Measurements from ENCODE around the gene RAET1E.

RAET1E gene

GRCh38 chr6:149859368-149859767 is 38.5 kb downstream of the RAET1E start:
- peaks cover 2% of the 10 kb centered on the region; the same call in 1 of the 2 replicates for H3K27me3 ChIP-seq (replicated peaks; ENCODE audit: control insufficient read depth, insufficient read depth, low read length)
- no peak for DNase-seq (ENCODE audit: extremely low read depth, insufficient read length)
- no peak overlapping the region for H3K4me3 ChIP-seq (replicated peaks; ENCODE audit: low read depth, low read length)
- no peaks in the 10 kb centered on the region for H3K36me3 ChIP-seq (ENCODE audit: control insufficient read depth, insufficient read depth, low read length)
- no peak for TF ChIP-seq CTCF (IDR thresholded peaks at IDR 0.05; ENCODE audit: insufficient read depth, low read length, poor library complexity, severe bottlenecking)

GRCh38 chr6:149857541-149857940 is 40.4 kb downstream of the RAET1E start:
- no peak for DNase-seq (ENCODE audit: extremely low read depth, insufficient read length)
- Histone ChIP-seq H3K4me3 (replicated peaks; ENCODE audit: low read depth, low read length) (no peak overlapping the region), H3K27me3 (replicated peaks; ENCODE audit: control insufficient read depth, insufficient read depth, low read length) (peaks cover 2% of the 10 kb centered on the region; the same call in 1 of the 2 replicates), H3K36me3 (ENCODE audit: control insufficient read depth, insufficient read depth, low read length) (no peaks in the 10 kb centered on the region)
- TF ChIP-seq CTCF (IDR thresholded peaks at IDR 0.05; ENCODE audit: insufficient read depth, low read length, poor library complexity, severe bottlenecking): no peak

- DNase-seq (ENCODE audit: extremely low read depth, insufficient read length): no peak
- no peak overlapping the region for H3K4me3 ChIP-seq (replicated peaks; ENCODE audit: low read depth, low read length)
- H3K36me3 ChIP-seq (ENCODE audit: control insufficient read depth, insufficient read depth, low read length): no peaks in the 10 kb centered on the region
- no peaks in the 10 kb centered on the region; the same call in 1 of the 2 replicates for H3K27me3 ChIP-seq (replicated peaks; ENCODE audit: control insufficient read depth, insufficient read depth, low read length)
- no peak for TF ChIP-seq CTCF (IDR thresholded peaks at IDR 0.05; ENCODE audit: insufficient read depth, low read length, poor library complexity, severe bottlenecking)
Observed at GRCh38 chr6:149856256-149856994, 41.5 kb downstream of the RAET1E start.

GRCh38 chr6:149855741-149856140 is 42.2 kb downstream of the RAET1E start:
- Histone ChIP-seq H3K27me3 (replicated peaks; ENCODE audit: control insufficient read depth, insufficient read depth, low read length) (no peaks in the 10 kb centered on the region; the same call in 1 of the 2 replicates), H3K4me3 (replicated peaks; ENCODE audit: low read depth, low read length) (no peak overlapping the region), H3K36me3 (ENCODE audit: control insufficient read depth, insufficient read depth, low read length) (no peaks in the 10 kb centered on the region)
- TF ChIP-seq CTCF (IDR thresholded peaks at IDR 0.05; ENCODE audit: insufficient read depth, low read length, poor library complexity, severe bottlenecking): no peak
- DNase-seq (ENCODE audit: extremely low read depth, insufficient read length): no peak

- Histone ChIP-seq H3K27me3 (replicated peaks; ENCODE audit: control insufficient read depth, insufficient read depth, low read length) (no peaks in the 10 kb centered on the region; the same call in 1 of the 2 replicates), H3K4me3 (replicated peaks; ENCODE audit: low read depth, low read length) (no peak overlapping the region), H3K36me3 (ENCODE audit: control insufficient read depth, insufficient read depth, low read length) (no peaks in the 10 kb centered on the region)
- DNase-seq (ENCODE audit: extremely low read depth, insufficient read length): no peak
- no peak for TF ChIP-seq CTCF (IDR thresholded peaks at IDR 0.05; ENCODE audit: insufficient read depth, low read length, poor library complexity, severe bottlenecking)
Observed at GRCh38 chr6:149855040-149855654, 42.8 kb downstream of the RAET1E start.
